Epithelial cell of esophagus (primary cell): ENCODE results near the gene TSPAN5.

Experiments
- DNase-seq: peaks from one replicate; pipeline ENCODE4 v3.0.0; 2010; ENCODE audit warnings: low read depth
- H3K4me3 ChIP-seq: 2 replicates; pipeline ENCODE4 v1.5.1; 2011; ENCODE audit warnings: mild to moderate bottlenecking, low read length, control low read depth
- TF ChIP-seq, protein P1 (sequence below): IDR thresholded peaks from 2 replicates; pipeline ENCODE4 v1.5.1; 2011; ENCODE audit warnings: low read depth, mild to moderate bottlenecking, low read length, control low read depth, inconsistent platforms; ENCODE audit not compliant: insufficient read depth; ENCODE audit errors: missing control alignments

TSPAN5 gene

DNA sequence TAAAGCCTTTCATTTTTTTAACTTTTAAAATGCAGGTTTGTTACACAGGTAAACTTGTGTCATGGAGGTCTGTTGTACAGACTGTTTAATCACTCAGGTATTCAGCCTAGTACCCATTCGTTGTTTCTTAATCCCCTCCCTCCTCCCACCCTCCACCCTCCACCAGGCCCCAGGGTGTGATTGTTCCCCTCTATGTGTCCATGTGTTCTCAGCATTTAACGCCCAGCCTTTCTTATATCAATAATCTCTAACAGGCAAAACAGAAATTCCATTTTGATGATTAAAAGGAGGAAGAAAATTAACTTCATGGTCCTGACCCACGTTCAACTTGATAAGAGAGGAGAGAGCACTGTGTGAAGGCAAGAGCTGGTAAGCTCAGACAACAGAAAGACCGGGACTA lies 75.1 kb downstream of the TSPAN5 start:
- TF ChIP-seq, protein P1, sequence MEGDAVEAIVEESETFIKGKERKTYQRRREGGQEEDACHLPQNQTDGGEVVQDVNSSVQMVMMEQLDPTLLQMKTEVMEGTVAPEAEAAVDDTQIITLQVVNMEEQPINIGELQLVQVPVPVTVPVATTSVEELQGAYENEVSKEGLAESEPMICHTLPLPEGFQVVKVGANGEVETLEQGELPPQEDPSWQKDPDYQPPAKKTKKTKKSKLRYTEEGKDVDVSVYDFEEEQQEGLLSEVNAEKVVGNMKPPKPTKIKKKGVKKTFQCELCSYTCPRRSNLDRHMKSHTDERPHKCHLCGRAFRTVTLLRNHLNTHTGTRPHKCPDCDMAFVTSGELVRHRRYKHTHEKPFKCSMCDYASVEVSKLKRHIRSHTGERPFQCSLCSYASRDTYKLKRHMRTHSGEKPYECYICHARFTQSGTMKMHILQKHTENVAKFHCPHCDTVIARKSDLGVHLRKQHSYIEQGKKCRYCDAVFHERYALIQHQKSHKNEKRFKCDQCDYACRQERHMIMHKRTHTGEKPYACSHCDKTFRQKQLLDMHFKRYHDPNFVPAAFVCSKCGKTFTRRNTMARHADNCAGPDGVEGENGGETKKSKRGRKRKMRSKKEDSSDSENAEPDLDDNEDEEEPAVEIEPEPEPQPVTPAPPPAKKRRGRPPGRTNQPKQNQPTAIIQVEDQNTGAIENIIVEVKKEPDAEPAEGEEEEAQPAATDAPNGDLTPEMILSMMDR: no peak
- no peak overlapping the region for H3K4me3 ChIP-seq
- peak; percentile 62 for DNase-seq

DNA sequence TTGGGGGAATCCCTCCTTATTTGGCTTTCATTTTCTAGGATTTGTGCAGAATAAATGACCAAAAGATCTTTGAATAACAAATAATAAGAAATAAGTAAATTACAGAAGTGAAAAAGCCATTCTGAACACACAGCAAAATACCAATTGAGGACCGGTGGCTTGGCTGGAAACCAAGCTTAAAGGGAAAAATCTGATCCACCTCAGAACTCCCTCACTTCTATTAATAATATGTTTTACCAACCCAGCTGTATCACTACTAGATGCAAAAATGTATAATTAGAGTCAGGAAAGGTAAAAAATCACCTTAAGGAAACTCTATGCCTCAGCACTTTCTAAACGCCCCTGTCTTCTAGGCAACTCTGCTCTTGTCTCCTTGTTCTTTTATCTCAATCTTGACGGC lies 77.3 kb downstream of the TSPAN5 start:
- TF ChIP-seq, protein P1: no peak
- no peak for DNase-seq
- H3K4me3 ChIP-seq: no peak overlapping the region

DNA sequence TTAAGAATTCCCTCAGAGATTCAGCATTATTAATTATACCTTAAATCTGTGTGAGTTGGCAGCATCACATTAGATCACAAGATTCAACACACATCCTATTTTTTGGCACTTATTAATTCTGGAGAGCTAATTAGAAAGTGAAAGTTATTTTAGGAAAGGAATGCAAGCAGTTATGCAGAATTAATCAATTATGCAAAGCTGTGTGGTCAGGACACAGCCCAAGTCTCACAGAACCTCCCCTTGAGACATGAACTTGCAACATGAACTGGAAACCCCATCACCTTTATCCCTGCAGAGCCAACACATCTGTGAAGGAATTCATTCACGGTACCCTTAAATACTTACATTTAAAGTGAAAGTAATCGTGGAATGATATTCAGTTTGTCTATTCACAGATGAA lies 80.5 kb downstream of the TSPAN5 start:
- H3K4me3 ChIP-seq: no peak overlapping the region
- DNase-seq: no peak
- TF ChIP-seq, protein P1: no peak

GRCh38 chr4:98574816-98575215 lies 83.6 kb downstream of the TSPAN5 start:
- DNase-seq: no peak
- TF ChIP-seq, protein P1: no peak
- H3K4me3 ChIP-seq: no peak overlapping the region

DNA sequence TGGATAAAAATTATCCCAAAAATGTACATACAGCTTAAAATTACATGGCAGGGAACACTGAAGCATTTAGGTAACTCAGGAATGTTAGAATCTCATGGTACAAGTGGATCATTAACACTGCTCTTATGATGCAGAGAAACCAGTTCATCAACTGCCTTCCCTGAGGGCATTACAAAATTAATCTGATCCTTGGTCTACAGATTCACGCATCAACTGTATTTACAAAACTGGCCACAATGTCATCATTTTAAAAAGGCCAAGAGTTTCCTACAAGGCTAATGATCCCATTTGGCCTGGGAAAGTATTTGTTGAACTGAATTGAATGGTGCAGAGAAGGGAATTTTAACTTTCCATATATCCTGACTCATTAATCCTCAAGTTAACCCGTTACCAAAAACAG lies 84.6 kb downstream of the TSPAN5 start:
- peak; percentile 88 for DNase-seq
- TF ChIP-seq, protein P1: no peak
- H3K4me3 ChIP-seq: no peak overlapping the region

DNA sequence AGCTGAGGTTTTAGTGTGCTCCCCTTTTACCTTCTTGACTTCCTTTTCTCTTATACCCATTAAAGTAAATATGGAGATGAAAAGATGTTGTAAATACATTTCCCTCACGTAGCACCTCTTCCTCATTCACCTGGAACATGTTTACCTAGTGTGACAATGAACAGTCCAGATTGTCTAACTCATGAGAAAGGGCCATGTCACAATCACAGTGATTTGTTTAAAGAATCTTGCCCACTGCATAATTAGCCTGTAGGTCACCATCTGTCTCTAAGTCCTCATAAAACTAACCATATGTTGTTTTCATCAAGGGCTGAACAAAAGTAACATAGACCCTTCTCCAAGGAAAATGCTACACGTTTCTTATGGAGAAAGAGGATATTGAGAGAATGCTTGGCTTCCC lies 85.7 kb downstream of the TSPAN5 start:
- no peak for DNase-seq
- H3K4me3 ChIP-seq: no peak overlapping the region
- TF ChIP-seq, protein P1: no peak

- no peak for DNase-seq
These were observed 87.1 kb downstream of the TSPAN5 start for GRCh38 chr4:98571161-98571786.

More at GRCh38 chr4:98571161-98571786, 87.1 kb downstream of the TSPAN5 start:
- no peak overlapping the region for H3K4me3 ChIP-seq
- TF ChIP-seq, protein P1: no peak
